PC-3 (cell line): Measurements from ENCODE around the gene FARS2. TPM values are rescaled to one million over a fixed set of nuclear protein-coding genes. Genes with fewer than 3 reads are reported as not detected.

ENCODE experiments used
- ATAC-seq: fragments of 200-7000 bp; cut with Tn5 transposase; 2 replicates; pipeline ENCODE4 v1.9.1; 2020; ENCODE audit warnings: mild to moderate bottlenecking, moderate library complexity
- BruUV-seq: library from RNA; stranded (reverse); fragments of 400-500 nt; replicated peaks from 2 replicates; lab custom pipeline; 2021; lab: Mats Ljungman, UMichigan
- CTCF ChIA-PET: fragments of 300-600 bp; sonication (Branson Sonifier 250); formaldehyde crosslinking; loops from one replicate; lab custom pipeline; 2022; ENCODE audit warnings: antibody characterized with exemption; lab: Charles Lee
- POLR2A ChIA-PET: fragments of 300-600 bp; sonication (Branson Sonifier 250); formaldehyde crosslinking; loops from one replicate; lab custom pipeline; 2022; ENCODE audit warnings: antibody characterized with exemption; ENCODE audit not compliant: unreplicated experiment; lab: Charles Lee
- DNase-seq: peaks from one replicate; pipeline ENCODE4 v3.0.0-alpha.2; 2015
- H2AFZ ChIP-seq: fragments of 300-600 bp; sonication (generic); 2 replicates; pipeline ENCODE4 v1.6.0; 2016; ENCODE audit warnings: antibody characterized with exemption, low read length
- H3F3A ChIP-seq: fragments of 300-600 bp; sonication (generic); one replicate; pipeline ENCODE4 v1.6.0; 2017; ENCODE audit warnings: antibody characterized with exemption, low read length, control low read depth, mild to moderate bottlenecking; ENCODE audit not compliant: unreplicated experiment
- H3K27ac ChIP-seq: fragments of 300-600 bp; sonication (generic); 2 replicates; pipeline ENCODE4 v1.5.1; 2016; ENCODE audit warnings: mild to moderate bottlenecking, low read length
- H3K27me3 ChIP-seq: fragments of 300-600 bp; sonication (generic); 2 replicates; pipeline ENCODE4 v1.6.1; 2016; ENCODE audit warnings: low read length, mixed read lengths
- H3K36me3 ChIP-seq: fragments of 300-600 bp; sonication (generic); 2 replicates; pipeline ENCODE4 v1.6.1; 2016; ENCODE audit warnings: low read depth, mixed run types, low read length, mixed read lengths
- H3K4me1 ChIP-seq: fragments of 300-600 bp; sonication (generic); 2 replicates; pipeline ENCODE4 v1.5.1; 2016; ENCODE audit warnings: low read length; ENCODE audit not compliant: insufficient read depth
- H3K4me2 ChIP-seq: fragments of 300-600 bp; sonication (generic); 2 replicates; pipeline ENCODE4 v1.6.0; 2016; ENCODE audit warnings: low read length
- H3K4me3 ChIP-seq: fragments of 300-600 bp; sonication (generic); 2 replicates; pipeline ENCODE4 v1.5.1; 2016; ENCODE audit warnings: mild to moderate bottlenecking, low read length, mixed read lengths
- H3K79me2 ChIP-seq: fragments of 300-600 bp; sonication (generic); 2 replicates; pipeline ENCODE4 v1.6.1; 2017; ENCODE audit warnings: low read length, mixed read lengths
- H3K9ac ChIP-seq: fragments of 300-600 bp; sonication (generic); 2 replicates; pipeline ENCODE4 v1.6.0; 2016; ENCODE audit warnings: mild to moderate bottlenecking, low read length
- H3K9me2 ChIP-seq: fragments of 300-600 bp; sonication (generic); replicated peaks from 2 replicates; pipeline ENCODE4 v1.6.1; 2016; ENCODE audit warnings: mixed run types, low read length, mixed read lengths
- H3K9me3 ChIP-seq: fragments of 300-600 bp; sonication (generic); 2 replicates; pipeline ENCODE4 v1.6.1; 2016; ENCODE audit warnings: low read length, mixed read lengths
- H4K20me1 ChIP-seq: fragments of 300-600 bp; sonication (generic); 2 replicates; pipeline ENCODE4 v1.6.1; 2016; ENCODE audit warnings: low read length, mixed read lengths
- CTCF ChIP-seq: fragments of 300-600 bp; sonication (generic); conservative IDR thresholded peaks from 2 replicates; pipeline ENCODE4 v1.5.1; 2017; ENCODE audit warnings: antibody characterized with exemption, low read depth, mild to moderate bottlenecking, low read length
- EZH2 ChIP-seq: fragments of 300-600 bp; sonication (generic); IDR thresholded peaks from one replicate; pipeline ENCODE4 v1.6.1; 2017; ENCODE audit warnings: antibody characterized with exemption, mild to moderate bottlenecking, low read length; ENCODE audit not compliant: unreplicated experiment
- EZH2phosphoT487 ChIP-seq: fragments of 300-600 bp; sonication (generic); IDR thresholded peaks from 2 replicates; pipeline ENCODE4 v1.6.1; 2018; ENCODE audit warnings: mild to moderate bottlenecking, antibody characterized with exemption, low read length, borderline replicate concordance
- intact Hi-C: fragments of 100-400 bp; cut with micrococcal nuclease; formaldehyde crosslinking; loops from 2 replicates; pipeline ENCODE4 v1.9.0; 2023
- total RNA-seq: library from RNA; depleted of rRNA; stranded (reverse); fragments of >200 nt; gene quantifications from 2 replicates; pipeline ENCODE4 v1.2.3, GENCODE V29; 2014

FARS2 gene
- total RNA-seq, 1 experiment from 2014 or later: 23.0 TPM

- no peaks in the 10 kb centered on the region for H3K9me3 ChIP-seq
- no peaks in the 10 kb centered on the region for H3F3A ChIP-seq
- ATAC-seq (no peak), DNase-seq (no peak)
- intact Hi-C loops: no loop called here
- H4K20me1 ChIP-seq: no peaks in the 10 kb centered on the region
- no TSS peak for BruUV-seq
- TF ChIP-seq EZH2phosphoT487: no peak
- no peak for TF ChIP-seq CTCF
- TF ChIP-seq EZH2: no peak
- CTCF ChIA-PET: no interaction called here
- no peaks in the 10 kb centered on the region for H3K9me2 ChIP-seq
- POLR2A ChIA-PET: no interaction called here
- H3K9ac ChIP-seq: no peak overlapping the region
- H3K27me3 ChIP-seq: peaks cover 15% of the 10 kb centered on the region
- no peak overlapping the region for H2AFZ ChIP-seq
- no peaks in the 10 kb centered on the region for H3K4me1 ChIP-seq
- no peak overlapping the region for H3K4me2 ChIP-seq
- H3K27ac ChIP-seq: no peak overlapping the region
- H3K79me2 ChIP-seq: no peaks in the 10 kb centered on the region
- H3K36me3 ChIP-seq: no peaks in the 10 kb centered on the region
- no peak overlapping the region for H3K4me3 ChIP-seq
Measured at GRCh38 chr6:5813625-5814027, 552.3 kb downstream of the FARS2 start.

- no TSS peak for BruUV-seq
- Histone ChIP-seq H3K9me2 (no peaks in the 10 kb centered on the region), H3K9ac (no peak overlapping the region), H3K27ac (no peak overlapping the region), H3K79me2 (no peaks in the 10 kb centered on the region), H3K4me3 (no peak overlapping the region), H3F3A (no peaks in the 10 kb centered on the region), H3K9me3 (no peaks in the 10 kb centered on the region), H2AFZ (no peak overlapping the region), H4K20me1 (no peaks in the 10 kb centered on the region), H3K36me3 (no peaks in the 10 kb centered on the region), H3K27me3 (peaks cover 15% of the 10 kb centered on the region), H3K4me2 (no peak overlapping the region), H3K4me1 (no peaks in the 10 kb centered on the region)
- POLR2A ChIA-PET: no interaction called here
- TF ChIP-seq EZH2 (no peak), EZH2phosphoT487 (no peak), CTCF (no peak)
- no peak for ATAC-seq
- intact Hi-C loops: no loop called here
- DNase-seq: no peak
- CTCF ChIA-PET: no interaction called here
Measured at GRCh38 chr6:5814116-5814515, 552.8 kb downstream of the FARS2 start.

- Histone ChIP-seq H3K27me3 (peaks cover 15% of the 10 kb centered on the region), H3F3A (no peaks in the 10 kb centered on the region), H3K9me3 (no peaks in the 10 kb centered on the region), H3K4me1 (no peaks in the 10 kb centered on the region), H3K9me2 (no peaks in the 10 kb centered on the region), H3K27ac (no peak overlapping the region), H3K79me2 (no peaks in the 10 kb centered on the region), H3K4me2 (no peak overlapping the region), H3K36me3 (no peaks in the 10 kb centered on the region), H3K9ac (no peak overlapping the region), H2AFZ (no peak overlapping the region), H3K4me3 (no peak overlapping the region), H4K20me1 (no peaks in the 10 kb centered on the region)
- POLR2A ChIA-PET: no interaction called here
- ATAC-seq (no peak), DNase-seq (no peak)
- BruUV-seq: no TSS peak
- CTCF ChIA-PET: no interaction called here
- intact Hi-C loops: no loop called here
- no peak for TF ChIP-seq EZH2
- TF ChIP-seq EZH2phosphoT487: no peak
- TF ChIP-seq CTCF: no peak
Measured at GRCh38 chr6:5814901-5815300, 553.6 kb downstream of the FARS2 start.
